Posterior cingulate gyrus (tissue), 11 donors: ENCODE results near the gene LARP6.

Experiments used
- DNase-seq, 10 donors: peaks; one replicate each; pipeline versions ENCODE4 v3.0.0 to v3.0.0-alpha.2; 2020 to 2021; ENCODE audit warnings: mixed read lengths in 3 of 10
- intact Hi-C: fragments of 100-400 bp; cut with DNase I; formaldehyde crosslinking; loops from one replicate; pipeline ENCODE4 v1.15.1; 2023

The LARP6 gene

GRCh38 chr15:70853973-70854665 lies at the start of gene LARP6:
Gene LARP6, minus strand, starts transcription at chr15:70854157. Its CDS starts 69 bp downstream, at chr15:70854088.
- intact Hi-C loops: loop anchor here (2.0 kb wide), 1 partner anchor 39 kb away; the partner anchor contains the start of genes LRRC49 and THAP10
- peak in 9 of 10 donors; percentile 52 to 95 (median 65) for DNase-seq

- intact Hi-C loops: no loop called here
- DNase-seq: no peak
These were observed 48.1 kb upstream of the LARP6 start for GRCh38 chr15:70902107-70902506.

GRCh38 chr15:70892912-70893560 lies 39.1 kb upstream of the LARP6 start:
- peak in 6 of 10 donors; percentile 31 to 88 (median 57) for DNase-seq

GRCh38 chr15:70892002-70892911 lies 38.3 kb upstream of the LARP6 start, which contains the start of the genes LRRC49 and THAP10:
Gene LRRC49, plus strand, starts transcription at chr15:70892826. Its CDS starts 69 bp downstream, at chr15:70892895.
Gene THAP10, minus strand, starts transcription at chr15:70892433. Its CDS starts 161 bp downstream, at chr15:70892272.
- intact Hi-C loops: loop anchor here (2.0 to 5.0 kb wide), 2 partner anchors 37 to 550 kb away; partner anchors contain the start of gene LARP6
- DNase-seq: peak; percentile 77 to 98 (median 89)

More at GRCh38 chr15:70892912-70893560, 39.1 kb upstream of the LARP6 start:
- intact Hi-C loops: loop anchor here (2.0 to 5.0 kb wide), 2 partner anchors 38 to 549 kb away; partner anchors contain the start of gene LARP6

GRCh38 chr15:70882361-70882760 lies 28.4 kb upstream of the LARP6 start:
- intact Hi-C loops: no loop called here
- DNase-seq: no peak

- DNase-seq: no peak
- intact Hi-C loops: no loop called here
These were observed 26.8 kb upstream of the LARP6 start for GRCh38 chr15:70880781-70881180.

- peak in 1 of 10 donors; percentile 41 for DNase-seq
- intact Hi-C loops: loop anchor here (10.0 kb wide), 1 partner anchor 195 kb away; no protein-coding TSS in a partner anchor
These were observed 25.4 kb upstream of the LARP6 start for GRCh38 chr15:70879401-70879800.

GRCh38 chr15:70876683-70877082 lies 22.7 kb upstream of the LARP6 start:
- DNase-seq: no peak
- intact Hi-C loops: loop anchor here (10.0 kb wide), 1 partner anchor 192 kb away; no protein-coding TSS in a partner anchor

GRCh38 chr15:70876011-70876410 lies 22.1 kb upstream of the LARP6 start:
- no peak for DNase-seq
- intact Hi-C loops: loop anchor here (10.0 kb wide), 1 partner anchor 191 kb away; no protein-coding TSS in a partner anchor

GRCh38 chr15:70875001-70875782 lies 21.2 kb upstream of the LARP6 start:
- intact Hi-C loops: loop anchor here (1.0 to 10.0 kb wide), 2 partner anchors 50 to 190 kb away; no protein-coding TSS in a partner anchor
- peak in 1 of 10 donors; percentile 79 for DNase-seq

GRCh38 chr15:70873232-70874054 lies 19.5 kb upstream of the LARP6 start:
- intact Hi-C loops: loop anchor here (10.0 kb wide), 1 partner anchor 189 kb away; no protein-coding TSS in a partner anchor
- peak in 1 of 10 donors; percentile 60 for DNase-seq

- DNase-seq: peak in 1 of 10 donors; percentile 79
- intact Hi-C loops: loop anchor here (10.0 kb wide), 1 partner anchor 187 kb away; no protein-coding TSS in a partner anchor
These were observed 17.5 kb upstream of the LARP6 start for GRCh38 chr15:70871490-70871889.

- peak in 1 of 10 donors; percentile 66 for DNase-seq
- intact Hi-C loops: loop anchor here (10.0 kb wide), 1 partner anchor 185 kb away; no protein-coding TSS in a partner anchor
These were observed 16.1 kb upstream of the LARP6 start for GRCh38 chr15:70870051-70870450.

- DNase-seq: no peak
- intact Hi-C loops: no loop called here
These were observed 15.4 kb upstream of the LARP6 start for GRCh38 chr15:70869346-70869745.

GRCh38 chr15:70867911-70868467 lies 14.0 kb upstream of the LARP6 start:
- peak in 2 of 10 donors; percentile 56 to 75 for DNase-seq
- intact Hi-C loops: no loop called here

- DNase-seq: no peak
- intact Hi-C loops: no loop called here
These were observed 13.2 kb upstream of the LARP6 start for GRCh38 chr15:70866982-70867641.
